HG03442 (cell line): ENCODE results near the gene NTN1.
"Not testable (repeated sequence)": the region's sequence is repeated elsewhere in the genome, so short reads cannot be mapped to it uniquely, and the experiment has no call there.

ENCODE experiments used
- ATAC-seq: cut with Tn5 transposase; IDR thresholded peaks from one replicate; pipeline ENCODE4 v1.9.1; 2021; ENCODE audit warnings: mild to moderate bottlenecking, moderate library complexity; ENCODE audit not compliant: unreplicated experiment

The NTN1 gene

DNA sequence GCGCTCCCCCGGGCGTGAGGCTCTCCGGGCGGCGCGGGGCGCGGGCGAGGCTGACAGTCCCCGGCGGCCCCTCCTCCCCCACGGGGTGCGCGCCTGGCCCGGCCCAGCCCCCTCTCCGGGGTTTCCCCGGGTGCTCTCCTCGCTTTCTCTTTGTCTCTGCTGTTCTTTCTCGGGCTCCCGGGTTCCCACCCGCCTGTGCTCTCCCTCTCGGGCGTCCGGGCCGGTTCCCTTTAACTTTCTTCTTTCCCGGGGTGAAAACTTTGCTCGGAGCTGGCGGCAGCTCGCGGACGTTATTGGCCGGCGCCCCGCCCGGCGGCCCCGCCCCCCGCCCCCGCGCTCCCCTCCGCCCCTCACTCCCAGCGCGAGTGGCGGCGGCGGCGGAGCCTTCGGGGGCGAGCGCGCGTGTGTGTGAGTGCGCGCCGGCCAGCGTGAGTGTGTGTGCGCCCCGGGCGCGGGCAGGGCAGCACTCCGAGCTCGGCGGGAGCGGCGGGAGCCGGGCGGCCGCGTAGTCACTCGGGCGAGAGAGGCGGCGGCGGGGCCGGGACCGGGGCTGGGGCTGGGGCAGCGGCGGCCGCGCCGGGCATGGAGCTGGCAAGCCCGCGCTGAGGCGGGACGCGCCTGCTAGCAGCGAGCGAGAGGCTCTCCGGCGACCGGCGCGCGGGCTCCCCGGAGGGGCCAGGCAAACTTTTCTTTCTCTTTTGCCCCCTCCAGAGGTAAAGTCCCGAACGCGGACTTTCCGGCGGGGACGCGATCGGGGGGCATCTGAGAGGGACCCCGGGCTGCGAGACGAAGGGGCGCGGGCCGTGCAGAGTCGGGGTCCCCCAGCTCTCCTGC lies at the start of gene NTN1:
Gene NTN1 (plus strand): TSS at position 353 of the 834 bp plus-strand sequence. CDS start 864 bp downstream, outside the sequence.
- peak; percentile 66 for ATAC-seq

DNA sequence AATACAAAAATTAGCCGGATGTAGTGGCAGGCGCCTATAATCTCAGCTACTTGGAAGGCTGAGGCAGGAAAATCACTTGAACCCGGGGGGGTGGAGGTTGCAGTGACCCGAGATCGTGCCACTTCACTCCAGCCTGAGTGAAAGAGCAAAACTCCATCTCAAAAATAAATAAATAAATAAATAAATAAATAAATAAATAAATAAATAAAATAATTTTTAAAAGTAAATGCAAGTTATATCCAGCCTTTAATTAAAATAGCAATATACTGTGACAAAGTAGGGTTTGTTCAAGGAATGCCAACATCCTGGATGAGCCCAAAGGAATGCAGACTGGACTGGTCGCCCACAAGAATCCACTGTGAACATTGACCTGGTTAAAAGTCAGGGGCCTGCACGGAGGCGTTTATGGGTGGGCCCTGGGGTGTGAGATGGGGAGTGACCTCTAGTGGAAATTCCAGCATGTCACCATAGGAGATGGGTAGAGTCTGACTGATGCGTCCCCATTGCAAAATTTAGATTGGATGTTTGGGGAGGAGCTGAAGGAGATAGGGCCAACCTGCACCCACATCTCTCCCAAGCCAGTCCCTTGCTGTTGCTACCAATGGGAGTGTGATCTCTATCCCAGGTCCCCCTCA lies 46.1 kb upstream of the NTN1 start:
- no peak for ATAC-seq

DNA sequence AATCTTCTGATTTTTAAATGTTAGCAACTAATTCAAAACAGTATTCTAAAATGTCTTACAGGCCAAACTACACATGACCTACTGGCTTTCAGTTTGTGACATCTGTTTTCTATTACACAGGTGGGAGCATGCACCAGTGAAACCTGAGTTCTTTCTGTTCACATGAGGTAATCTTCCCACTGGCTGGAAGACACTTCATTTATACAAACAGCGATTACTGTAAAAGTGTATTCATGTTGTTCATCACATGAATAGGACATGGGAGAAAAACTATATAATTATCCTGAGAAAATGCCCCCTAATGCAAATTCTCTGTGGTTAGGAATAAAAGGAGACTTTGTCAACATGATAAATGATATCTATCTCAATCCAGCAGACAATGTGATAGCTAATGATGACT lies 44.7 kb upstream of the NTN1 start:
- ATAC-seq, result no peak

DNA sequence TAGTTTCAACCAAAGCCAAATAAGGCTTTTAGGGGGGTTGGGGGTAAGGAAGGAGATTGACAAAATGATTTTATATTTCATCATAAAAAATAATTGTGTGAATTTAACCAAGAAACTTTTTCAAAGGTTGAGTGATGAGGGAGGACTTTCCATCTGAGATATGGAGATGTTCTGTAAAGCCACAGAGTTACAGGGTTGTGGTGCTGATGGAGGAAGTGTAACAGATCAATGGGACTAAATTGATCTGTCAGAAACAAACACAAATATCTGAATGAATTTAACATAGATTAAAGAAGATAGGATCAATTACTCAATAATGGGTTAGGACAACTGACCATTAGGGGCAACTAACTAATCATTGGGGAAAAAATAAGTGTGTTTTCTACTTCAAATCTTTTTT lies 41.6 kb upstream of the NTN1 start:
- ATAC-seq, result no peak

DNA sequence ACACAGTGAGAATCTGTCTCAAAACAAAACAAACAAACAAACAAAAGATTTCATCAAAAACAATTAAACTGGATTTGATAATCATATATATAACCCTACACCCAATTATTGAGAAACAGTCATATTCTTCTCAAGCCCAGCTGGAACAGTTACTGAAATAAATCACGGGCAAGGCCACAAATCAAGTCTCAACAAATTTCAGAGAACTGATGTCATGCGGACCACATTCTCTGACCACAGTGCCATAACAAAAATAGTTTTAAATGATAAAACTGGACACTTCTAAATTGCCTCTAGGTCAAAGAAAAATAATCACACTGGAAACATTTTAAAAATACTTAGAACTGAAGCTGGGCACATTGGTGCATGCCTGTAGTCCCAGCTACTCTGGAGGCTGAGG lies 39.9 kb upstream of the NTN1 start:
- no peak for ATAC-seq

DNA sequence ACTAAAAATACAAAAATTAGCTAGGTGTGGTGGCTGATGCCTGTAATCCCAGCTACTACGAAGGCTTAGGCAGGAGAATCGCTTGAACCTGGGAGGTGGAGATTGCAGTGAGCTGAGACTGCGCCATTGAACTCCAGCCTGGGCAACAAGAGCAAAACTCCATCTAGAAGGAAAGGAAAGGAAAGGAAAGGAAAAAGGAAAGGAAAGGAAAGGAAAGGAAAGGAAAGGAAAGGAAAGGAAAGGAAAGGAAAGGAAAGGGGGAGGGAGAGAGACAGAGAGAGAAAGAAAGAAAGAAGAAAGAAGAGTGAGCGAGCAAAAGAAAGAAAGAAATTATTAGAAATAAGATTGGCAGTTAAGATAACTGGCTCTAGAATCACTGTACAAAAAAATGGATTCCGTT lies 37.1 kb upstream of the NTN1 start:
- not testable (repeated sequence) for ATAC-seq

DNA sequence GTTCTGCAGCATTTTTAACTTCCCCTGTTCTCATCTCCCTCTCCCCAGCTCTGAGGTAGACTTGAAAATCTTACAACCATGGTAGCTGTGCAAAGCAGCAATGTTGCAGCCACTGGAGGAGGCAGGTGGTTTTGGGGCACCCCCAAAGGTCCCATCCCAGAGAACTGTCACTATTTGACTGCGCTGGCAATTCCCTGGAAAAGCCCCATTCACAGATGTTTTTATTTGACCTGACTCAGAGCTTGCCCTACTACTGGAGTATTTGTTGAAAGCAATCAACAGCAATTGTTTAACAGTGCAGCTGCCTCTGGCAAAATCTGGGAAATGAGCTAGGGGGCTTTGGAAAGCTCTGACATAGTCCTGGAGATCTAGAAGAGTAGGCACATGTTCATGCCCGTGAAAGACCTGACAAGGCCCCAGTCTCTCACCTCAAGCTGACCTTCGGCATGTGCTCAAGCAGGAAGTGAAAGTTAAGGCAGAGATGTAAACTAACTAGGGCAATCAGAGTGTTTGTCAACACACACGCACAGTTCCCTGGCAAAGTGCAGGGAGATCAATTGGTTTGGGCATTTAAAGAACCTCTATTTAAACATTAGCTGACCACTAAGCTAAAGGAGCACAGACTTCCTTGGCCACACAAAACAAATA lies 36.1 kb upstream of the NTN1 start:
- no peak for ATAC-seq

DNA sequence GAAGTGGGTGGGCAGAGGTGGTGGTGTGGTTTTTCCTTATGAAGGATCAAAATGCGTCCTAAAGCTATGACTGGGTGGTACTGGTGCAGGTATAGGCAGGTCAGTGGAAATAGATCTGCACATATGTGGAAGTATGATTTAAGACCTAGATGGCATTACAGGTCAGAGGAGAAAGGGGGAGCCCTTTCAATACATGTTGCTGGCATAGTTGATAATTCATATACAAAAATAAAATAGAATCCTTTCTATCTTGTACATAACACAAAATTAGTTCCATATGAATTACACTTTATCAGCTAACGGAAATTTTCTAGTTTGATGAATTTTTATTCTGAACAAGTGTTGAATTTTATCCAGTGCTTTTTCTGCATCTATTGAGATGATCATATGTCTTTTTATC lies 35.0 kb upstream of the NTN1 start:
- no peak for ATAC-seq

DNA sequence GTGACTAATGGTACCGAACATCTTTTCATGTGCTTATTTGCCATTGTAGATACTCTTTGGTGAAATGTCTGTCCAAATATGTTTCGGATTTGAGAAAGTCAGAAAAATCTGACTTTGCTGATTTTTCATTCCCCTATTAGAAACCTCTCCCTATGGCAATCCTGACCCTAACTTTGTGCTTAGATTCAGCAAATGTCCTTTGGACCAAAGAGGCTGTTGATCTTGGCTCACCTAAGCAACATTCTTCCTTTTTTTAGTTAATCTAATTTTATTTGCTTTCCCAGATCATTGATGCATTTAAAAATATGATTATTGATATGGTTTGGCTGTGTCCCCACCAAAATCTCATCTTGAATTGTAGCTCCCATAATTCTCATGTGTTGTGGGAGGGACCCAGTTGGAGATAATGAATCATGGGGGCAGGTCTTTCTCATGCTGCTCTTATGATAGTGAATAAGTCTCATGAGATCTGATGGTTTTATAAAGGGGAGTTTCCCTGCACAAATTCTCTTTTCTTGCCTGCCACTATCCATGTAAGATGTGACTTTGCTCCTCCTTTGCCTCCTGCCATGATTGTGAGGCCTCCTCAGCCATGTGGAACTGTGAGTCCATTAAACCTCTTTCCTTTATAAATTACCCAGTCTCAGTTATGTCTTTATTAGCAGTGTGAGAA lies 32.9 kb upstream of the NTN1 start:
- not testable (repeated sequence) for ATAC-seq

DNA sequence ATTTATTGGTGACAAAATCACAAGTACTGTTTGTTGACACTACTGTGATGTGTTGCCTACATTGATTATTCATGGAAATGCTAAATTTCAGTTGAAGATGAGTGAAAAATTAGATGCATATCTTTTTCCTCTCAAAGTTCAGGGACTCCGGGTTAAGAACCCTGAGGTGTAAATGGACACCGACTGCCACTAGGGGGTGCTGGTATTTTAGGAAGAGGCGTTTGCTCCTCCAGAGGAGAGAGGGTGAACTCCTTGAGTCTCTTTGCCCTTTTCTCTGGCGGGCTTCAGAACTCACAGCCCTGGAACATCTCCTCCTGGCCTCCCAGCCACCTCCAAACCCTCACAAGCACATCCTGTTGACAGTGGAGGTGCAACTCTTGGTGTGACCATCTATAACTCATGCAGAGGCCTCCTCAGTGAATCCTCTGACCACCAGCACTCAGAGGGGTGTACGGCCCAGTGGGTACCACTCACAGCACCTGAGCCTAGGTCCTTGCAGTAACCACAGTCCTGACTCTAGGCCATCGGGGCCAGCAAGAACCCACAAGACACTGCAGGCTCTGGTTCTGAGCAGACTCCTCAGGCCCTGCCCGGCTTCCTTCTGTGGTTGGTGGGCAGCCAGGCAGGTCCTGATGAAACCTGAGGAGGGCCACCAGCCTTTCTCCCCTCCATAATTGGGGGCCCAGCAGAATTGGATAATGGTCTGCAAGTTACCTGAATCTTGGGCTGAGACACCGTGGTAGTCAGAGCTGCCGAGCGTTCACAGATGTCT lies 29.6 kb upstream of the NTN1 start:
- ATAC-seq, result no peak

DNA sequence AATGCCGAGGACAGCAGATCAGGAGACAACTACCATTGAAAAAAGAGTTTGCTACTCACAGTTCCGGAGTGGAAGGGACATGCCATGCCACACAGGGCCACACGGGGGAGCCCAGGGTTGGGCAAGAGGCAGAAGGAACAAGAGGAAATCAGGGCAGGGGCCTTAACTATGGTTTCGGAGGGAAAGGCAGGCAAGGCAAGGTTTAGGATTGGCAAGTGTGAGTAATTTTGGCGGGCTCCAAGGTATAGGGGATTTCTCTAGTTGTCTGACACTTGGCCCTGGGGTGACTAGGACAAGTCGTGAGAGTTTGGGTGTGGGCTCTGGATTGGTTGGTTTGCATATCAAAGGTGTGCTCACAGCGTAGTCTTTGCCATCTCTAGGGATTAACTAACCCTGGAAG lies 27.0 kb upstream of the NTN1 start:
- no peak for ATAC-seq

DNA sequence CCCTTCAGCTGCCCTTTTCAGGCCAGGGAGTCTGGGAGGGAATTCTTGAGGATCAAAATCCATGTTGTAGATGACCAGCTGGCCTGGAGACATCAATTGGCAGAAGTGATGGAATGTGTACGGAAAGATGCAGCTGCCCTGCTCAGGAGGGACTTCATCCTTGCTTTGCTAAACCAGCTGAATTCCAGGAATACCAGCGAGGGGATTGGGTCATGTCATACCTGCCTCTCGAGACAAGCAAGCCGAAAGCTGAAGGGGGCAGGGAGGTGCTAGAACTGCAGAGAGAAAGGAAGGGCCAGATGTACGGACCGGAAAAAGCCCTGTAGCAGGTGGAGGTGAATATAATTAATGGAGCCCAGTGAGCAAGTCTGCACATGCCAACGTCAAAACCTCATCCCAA lies 25.6 kb upstream of the NTN1 start:
- ATAC-seq, result no peak

DNA sequence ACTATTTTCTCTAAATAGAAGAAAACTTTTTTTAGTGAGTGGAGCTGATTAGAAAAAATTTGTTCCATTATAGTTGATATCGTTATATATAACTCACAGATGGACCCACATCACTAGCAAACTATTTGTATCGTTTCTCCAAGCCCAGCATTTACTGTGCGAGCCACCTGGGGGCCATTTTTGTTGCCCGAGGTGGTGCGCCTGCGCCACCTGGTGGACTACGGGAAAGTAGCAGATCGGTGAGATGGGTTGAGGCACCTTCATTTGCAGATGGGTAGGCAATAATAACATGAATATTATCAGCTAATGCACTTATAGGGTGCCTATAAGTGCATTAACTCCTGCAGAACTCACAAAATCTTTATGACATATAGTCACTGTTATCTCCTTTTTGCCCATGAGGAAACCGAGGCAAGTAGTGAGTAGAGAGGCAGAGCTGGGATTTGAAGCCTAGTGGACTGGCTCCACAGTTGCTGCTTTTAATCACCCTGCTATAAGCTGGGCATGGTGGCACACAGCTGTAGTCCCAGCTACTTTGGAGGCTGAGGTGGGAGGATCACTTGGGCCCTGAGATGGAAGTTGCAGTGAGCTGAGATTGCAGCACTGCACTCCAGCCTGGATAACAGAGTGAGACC lies 23.2 kb upstream of the NTN1 start:
- ATAC-seq, result no peak

DNA sequence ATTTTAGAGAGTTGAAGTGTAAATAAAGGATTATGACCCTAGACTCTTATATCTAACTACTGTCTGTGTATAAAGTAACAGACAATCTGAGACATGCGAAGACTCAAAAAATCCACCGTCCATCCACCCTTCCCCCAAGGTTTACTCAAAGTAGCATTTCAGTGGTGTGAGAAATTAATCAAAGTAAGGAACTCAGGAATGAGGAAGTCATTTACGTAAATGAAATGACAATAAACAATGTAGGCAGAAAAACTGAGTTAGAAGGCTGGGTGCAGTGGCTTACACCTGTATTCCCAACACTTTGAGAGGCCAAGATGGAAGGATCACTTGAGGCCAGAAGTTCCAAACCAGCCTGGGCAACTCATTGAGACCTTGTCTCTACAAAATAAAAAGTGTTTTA lies 19.8 kb upstream of the NTN1 start:
- ATAC-seq, result no peak

DNA sequence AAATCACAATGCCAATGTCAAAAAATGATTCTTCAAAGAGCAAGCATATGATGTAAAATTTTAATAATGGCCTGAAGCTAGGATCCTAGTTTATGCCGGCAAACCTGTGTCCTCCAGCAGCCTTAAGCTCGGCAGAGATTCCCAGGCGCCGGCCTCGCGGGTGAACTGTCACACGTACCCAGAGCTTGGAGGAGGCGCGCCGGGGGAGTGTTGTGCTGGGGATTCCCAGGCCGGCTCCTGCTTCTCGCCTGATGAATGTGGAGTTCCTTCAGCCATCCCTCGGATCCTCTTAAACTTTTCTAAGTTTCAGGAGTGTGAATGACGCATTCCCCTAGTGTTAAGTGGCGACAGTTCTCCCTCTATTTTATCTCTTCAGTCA lies 19.1 kb upstream of the NTN1 start:
- ATAC-seq, result no peak

DNA sequence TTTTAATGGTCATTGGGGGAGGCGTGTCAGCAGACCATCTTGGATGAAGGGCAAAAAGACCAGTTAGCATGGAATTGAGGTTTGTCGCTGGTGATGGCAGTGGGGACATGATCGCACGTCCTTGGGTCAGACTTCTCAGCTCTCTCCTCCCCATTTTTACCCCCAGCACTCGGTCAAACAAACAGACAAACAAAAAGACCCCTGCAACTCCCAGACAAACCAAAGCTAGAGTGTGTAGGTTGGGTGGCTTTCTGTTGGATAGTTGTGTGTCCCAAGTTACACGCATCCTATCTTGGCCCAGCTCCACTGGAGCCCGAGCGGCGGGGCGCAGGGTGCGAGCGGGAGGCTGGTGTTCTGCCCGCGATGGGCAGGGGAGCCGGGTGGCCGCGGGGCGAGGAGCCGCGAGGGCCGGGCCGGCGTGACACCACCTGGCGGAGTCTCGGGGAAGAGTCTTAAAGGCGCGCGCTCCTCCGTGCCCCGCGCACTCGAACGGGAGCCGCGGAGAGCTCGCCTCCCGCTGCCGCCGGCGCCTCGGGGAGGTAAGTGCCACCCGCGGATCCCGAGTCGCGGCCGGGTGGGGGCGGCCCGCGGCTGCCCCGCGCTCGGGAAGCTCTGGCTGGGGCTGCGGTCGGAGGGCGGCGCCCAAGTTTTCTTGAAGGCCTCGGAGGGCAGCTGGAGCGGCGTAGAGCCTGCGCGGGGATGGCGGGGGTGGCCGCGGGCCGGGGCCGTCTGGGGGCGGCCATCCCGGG lies 18.5 kb upstream of the NTN1 start:
- no peak for ATAC-seq

DNA sequence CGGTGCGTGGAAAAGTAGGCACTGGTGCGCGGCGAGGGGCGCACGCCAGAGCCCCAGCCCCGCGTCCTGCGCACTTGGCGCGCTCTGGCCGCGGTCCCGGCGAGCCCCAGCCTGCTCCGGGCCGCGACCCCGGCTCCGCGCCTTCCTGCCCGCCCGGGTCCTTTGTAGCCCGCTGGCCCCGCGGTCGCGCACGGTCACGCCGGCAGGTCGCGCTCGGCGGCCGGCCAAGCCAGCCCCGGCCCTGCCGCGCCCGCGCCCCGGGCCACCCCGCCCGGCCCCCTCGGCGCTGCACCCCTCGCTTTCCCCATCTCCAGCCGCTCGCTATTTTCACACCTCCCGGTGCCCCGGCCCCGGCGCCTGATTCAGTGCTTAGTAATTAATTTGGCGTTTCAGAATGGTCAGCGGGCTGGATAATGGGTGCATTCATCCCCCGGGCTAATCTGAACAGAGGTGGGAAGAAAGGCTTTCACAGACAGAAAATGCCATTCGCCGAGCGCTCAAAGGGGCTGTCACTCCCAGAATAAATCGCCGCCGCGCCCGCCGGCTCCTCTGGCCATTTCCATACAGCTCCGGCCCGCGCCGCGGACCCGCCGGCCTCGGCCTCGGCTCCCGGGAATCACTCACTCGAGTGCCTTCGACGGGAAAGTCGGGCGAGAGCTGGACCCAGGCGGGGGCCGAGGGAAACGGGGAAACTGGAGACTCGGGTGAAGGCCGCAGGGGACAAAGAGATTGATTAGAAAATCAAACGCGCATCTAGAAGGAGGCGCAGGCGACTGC lies 17.8 kb upstream of the NTN1 start:
- ATAC-seq, result no peak

DNA sequence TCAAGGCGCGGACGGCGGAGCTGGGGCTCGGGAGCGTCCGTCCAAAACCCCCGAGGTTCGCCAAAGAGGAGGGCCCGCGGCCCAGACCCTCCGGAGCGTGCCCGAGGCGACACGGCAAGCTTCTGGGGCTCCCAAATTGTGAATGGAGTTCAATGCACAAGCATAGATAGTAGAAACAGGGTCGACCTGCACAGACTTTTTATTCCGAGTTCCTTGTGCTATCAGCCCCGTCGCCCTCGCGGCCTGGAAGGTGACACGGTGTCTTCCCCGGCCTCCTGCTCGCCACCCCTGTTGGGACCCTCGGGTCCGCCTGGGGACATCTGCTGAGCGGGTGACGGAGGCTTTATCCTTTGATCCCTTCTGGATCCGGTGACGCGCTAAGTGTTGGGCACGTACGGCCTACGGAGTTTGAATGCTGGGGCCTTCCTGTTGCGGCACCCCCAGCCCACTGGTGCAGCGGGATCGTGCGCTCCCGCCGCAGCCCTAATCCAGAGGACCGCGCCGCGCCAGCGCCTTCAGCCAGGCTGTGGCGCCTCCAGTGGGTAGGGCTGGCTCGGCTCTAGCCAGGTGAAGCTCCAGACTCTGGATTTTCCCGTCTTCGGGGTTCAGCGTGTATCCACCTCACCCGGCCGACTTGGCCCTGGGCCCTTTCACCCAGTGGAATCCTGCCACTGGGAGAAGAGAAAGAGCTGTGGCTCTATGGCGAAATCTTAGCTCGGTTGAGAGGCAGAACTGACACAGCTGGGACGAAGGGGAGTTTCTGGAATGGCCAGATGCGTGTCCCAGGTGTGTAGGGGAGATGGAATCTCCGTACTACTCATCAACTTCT lies 17.0 kb upstream of the NTN1 start:
- no peak for ATAC-seq
